NCI-H2029 (cell line): ENCODE measurements around the gene MRPL19.

Experiments used
- DNase-seq: peaks from one replicate; lab custom pipeline; 2025; lab: John Stamatoyannopoulos, UW

MRPL19 gene

GRCh38 chr2:75646583-75647425 is at the start of gene MRPL19:
Gene MRPL19 (plus strand): TSS chr2:75646783. CDS start chr2:75646808, 25 bp downstream.
- DNase-seq: peak; percentile 78

- DNase-seq: no peak
These were observed 49.8 kb upstream of the MRPL19 start for GRCh38 chr2:75596784-75597183.

DNA sequence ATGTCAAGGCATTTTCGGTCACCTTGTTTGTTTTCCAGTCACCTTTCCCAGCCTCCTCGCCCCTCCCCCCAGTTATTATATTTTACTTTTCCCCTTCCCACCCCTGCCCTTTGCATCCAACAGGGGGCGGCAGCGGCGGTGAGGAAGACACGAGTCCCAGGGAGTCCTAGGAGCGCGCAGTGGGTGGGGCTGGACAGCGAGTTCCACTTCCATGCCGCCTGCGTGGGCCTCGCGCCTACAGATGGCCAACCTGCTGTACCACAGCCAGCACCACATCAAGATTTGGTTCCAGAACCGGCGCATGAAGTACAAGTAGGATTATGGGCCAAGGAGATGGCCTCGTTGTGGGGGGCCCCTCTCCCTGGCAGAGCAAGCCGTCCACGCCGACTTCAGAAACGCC is 48.6 kb upstream of the MRPL19 start:
- DNase-seq: no peak

- DNase-seq: no peak
These were observed 47.9 kb upstream of the MRPL19 start for GRCh38 chr2:75598589-75599155.

- no peak for DNase-seq
These were observed 46.0 kb upstream of the MRPL19 start for GRCh38 chr2:75600461-75601011.

GRCh38 chr2:75602724-75603342 is 43.8 kb upstream of the MRPL19 start:
- no peak for DNase-seq

- no peak for DNase-seq
These were observed 43.1 kb upstream of the MRPL19 start for GRCh38 chr2:75603477-75603876.

DNA sequence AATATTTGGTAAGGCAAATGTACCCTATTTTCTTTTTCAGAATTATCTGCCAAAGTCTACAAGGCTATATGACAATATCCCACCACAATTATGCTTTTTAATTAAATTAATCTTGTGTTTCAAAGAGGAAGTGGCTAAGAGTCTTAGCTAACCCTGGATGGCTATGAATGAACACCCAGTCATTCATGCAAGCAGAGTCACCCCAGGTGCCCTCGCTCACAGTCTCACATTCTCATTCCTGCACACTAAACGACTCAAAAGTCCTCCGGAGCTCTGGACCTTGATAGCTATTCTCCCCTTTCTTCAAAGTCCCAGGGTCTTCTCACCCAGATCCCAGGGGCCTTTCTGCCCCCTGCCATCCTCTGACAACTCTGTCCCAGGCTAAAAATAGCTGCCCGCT is 42.1 kb upstream of the MRPL19 start:
- no peak for DNase-seq

- peak; percentile 12 for DNase-seq
These were observed 40.6 kb upstream of the MRPL19 start for GRCh38 chr2:75605770-75606529.

DNA sequence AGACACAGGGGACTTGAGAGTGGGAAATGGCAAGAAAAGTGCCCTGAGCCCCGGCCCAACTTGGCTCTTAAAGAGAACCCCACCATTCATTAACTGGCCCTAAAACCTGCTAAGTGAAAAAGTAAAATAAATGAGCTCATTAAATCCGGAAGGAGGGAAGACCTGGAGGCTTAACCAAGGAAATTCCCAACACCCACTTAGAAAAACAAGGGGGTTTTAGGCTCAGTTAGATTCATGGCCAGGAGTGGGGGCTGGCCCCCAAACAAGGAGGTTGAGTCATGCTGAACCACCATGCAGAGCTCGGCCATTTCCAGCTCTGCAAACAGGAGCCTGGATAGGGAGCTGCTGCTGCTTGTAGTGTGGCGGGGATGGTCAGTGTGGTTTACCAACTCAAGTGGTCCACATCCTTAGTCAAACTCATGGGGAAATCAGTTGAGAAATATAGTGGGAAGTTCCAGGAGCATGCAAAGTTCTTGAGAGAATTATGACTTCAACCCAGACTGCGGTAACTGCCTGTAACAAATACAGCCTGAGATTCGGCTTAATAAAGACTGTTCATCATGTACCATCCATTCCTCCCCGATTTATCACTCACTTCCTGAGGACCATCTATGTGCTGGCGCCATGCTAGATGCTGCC is 39.7 kb upstream of the MRPL19 start:
- no peak for DNase-seq

- DNase-seq: no peak
These were observed 39.2 kb upstream of the MRPL19 start for GRCh38 chr2:75607400-75607798.

GRCh38 chr2:75607988-75608683 is 38.4 kb upstream of the MRPL19 start:
- DNase-seq: no peak

DNA sequence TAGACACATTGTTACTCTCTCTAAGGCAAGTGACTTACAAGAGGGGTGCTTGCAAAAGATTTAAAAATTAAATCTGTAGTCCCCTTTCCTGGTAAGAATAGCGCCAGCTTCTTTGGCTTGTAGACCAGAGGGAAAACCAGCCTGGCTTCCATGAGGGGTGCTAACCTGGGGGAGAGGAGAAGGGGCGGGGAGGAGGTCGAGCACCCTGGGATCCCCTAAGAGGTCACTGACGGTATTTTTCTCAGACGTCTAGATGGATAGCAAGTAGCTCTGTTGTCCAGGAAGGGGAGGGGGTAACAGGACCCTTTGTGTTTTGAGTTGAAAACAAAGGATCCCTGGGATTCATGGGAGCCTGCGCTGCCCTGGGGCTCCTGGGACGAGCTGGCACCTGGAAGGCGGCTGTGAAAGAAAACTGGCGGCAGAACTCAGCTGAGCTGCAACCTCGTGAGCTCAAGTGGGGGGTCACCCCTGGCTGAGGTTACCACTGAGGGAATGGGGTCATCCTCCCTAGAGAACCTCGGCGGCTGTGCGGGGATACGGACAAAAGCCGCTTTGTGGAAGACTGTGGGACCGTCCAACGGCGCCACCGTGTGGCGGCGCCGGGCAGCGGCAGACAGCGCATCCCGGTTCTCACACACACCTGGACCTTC is 37.8 kb upstream of the MRPL19 start:
- DNase-seq: peak; percentile 6

DNA sequence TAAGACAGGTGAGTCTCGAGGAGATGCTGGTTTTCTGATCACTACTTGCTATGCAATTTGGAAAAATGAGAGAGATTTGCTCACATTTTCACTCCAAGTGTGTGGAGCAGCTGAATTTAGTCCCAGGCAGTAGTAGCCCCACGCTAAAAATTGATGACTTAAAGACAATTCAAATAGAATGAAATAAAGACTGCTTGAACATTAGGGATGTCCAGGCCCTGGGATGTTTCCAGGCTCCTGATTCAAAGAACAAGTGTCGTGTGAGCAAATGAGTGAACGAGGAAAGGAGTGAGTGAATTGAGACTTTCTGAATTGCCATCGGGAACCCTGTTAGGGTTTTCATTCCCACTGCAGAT is 37.3 kb upstream of the MRPL19 start:
- DNase-seq: no peak

GRCh38 chr2:75609937-75610508 is 36.6 kb upstream of the MRPL19 start:
- DNase-seq: no peak

GRCh38 chr2:75610671-75611070 is 35.9 kb upstream of the MRPL19 start:
- DNase-seq: no peak

- no peak for DNase-seq
These were observed 34.3 kb upstream of the MRPL19 start for GRCh38 chr2:75612108-75612861.

GRCh38 chr2:75612862-75613243 is 33.7 kb upstream of the MRPL19 start:
- no peak for DNase-seq

DNA sequence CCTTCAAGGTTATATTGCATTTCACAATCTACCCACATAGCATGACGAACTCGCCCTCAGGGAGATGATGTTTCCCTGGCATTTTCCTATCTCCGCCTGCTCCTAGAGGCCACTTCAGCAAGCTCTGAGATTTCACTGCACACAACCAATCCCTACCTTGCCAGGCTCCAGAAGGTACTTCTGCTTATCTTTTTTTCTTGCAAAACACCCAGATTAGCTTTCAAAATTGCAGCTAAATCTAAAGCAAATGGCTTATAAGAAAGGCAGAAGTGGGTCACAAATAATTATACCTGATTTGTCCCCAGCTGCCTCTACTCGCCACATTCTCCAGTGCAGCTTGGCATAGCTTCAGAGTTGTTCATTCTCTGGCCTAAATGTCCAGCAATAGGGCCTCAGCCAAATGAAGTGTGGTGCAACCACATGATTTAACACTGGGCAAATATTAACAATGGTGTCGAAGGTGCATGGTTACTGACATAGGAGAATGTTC is 32.4 kb upstream of the MRPL19 start:
- DNase-seq: no peak
